GM23338 (cell line): ENCODE measurements around the gene XIRP2. TPM values are rescaled to one million over a fixed set of nuclear protein-coding genes. Genes with fewer than 3 reads are reported as not detected.

Source experiments
- ATAC-seq: fragments of 200-7000 bp; cut with Tn5 transposase; 3 replicates; pipeline ENCODE4 v1.9.1; 2020
- DNase-seq: peaks from one replicate; pipeline ENCODE4 v3.0.0-alpha.2; 2015; ENCODE audit warnings: low spot score
- H2AFZ ChIP-seq: fragments of 200-600 bp; sonication (generic); 2 replicates; pipeline ENCODE4 v1.8.0; 2016; ENCODE audit warnings: antibody characterized with exemption, mild to moderate bottlenecking, moderate library complexity
- H3F3A ChIP-seq: fragments of 200-600 bp; sonication (generic); replicated peaks from 2 replicates; pipeline ENCODE4 v1.8.0; 2017; ENCODE audit warnings: antibody characterized with exemption, mixed run types, low read depth
- H3K27ac ChIP-seq: fragments of 200-600 bp; sonication (generic); 2 replicates; pipeline ENCODE4 v1.6.1; 2016; ENCODE audit warnings: low read depth
- H3K27me3 ChIP-seq: fragments of 200-600 bp; sonication (generic); 2 replicates; pipeline ENCODE4 v1.8.0; 2016; ENCODE audit warnings: mild to moderate bottlenecking, mixed run types, moderate library complexity; ENCODE audit not compliant: insufficient read depth
- H3K36me3 ChIP-seq: fragments of 200-600 bp; sonication (generic); 2 replicates; pipeline ENCODE4 v1.8.0; 2016; ENCODE audit warnings: mild to moderate bottlenecking; ENCODE audit not compliant: insufficient read depth
- H3K4me1 ChIP-seq: fragments of 200-600 bp; sonication (generic); 2 replicates; pipeline ENCODE4 v1.8.0; 2016; ENCODE audit warnings: mild to moderate bottlenecking, moderate library complexity; ENCODE audit not compliant: insufficient read depth
- H3K4me2 ChIP-seq: fragments of 200-600 bp; sonication (generic); 2 replicates; pipeline ENCODE4 v1.7.1; 2017; ENCODE audit warnings: mixed run types
- H3K4me3 ChIP-seq: fragments of 200-600 bp; sonication (generic); 2 replicates; pipeline ENCODE4 v1.6.1; 2016; ENCODE audit warnings: mixed run types
- H3K79me2 ChIP-seq: fragments of 200-600 bp; sonication (generic); replicated peaks from 2 replicates; pipeline ENCODE4 v1.8.0; 2017; ENCODE audit warnings: mild to moderate bottlenecking; ENCODE audit not compliant: insufficient read depth
- H3K9me2 ChIP-seq: fragments of 200-600 bp; sonication (generic); 2 replicates; pipeline ENCODE4 v1.8.0; 2017; ENCODE audit not compliant: insufficient read depth
- H4K20me1 ChIP-seq: fragments of 200-600 bp; sonication (generic); replicated peaks from 2 replicates; pipeline ENCODE4 v1.8.0; 2017; ENCODE audit warnings: mild to moderate bottlenecking; ENCODE audit not compliant: insufficient read depth
- H3K27ac Mint-ChIP-seq: 2 replicates; pipeline ENCODE4 v1.8.0; 2020; ENCODE audit warnings: inconsistent platforms, mild to moderate bottlenecking, moderate library complexity, mixed read lengths
- H3K27me3 Mint-ChIP-seq: 3 replicates; pipeline ENCODE4 v1.8.0; 2022; ENCODE audit warnings: low read depth, mild to moderate bottlenecking, moderate library complexity, mixed read lengths, inconsistent platforms; ENCODE audit not compliant: insufficient read depth, poor library complexity
- H3K36me3 Mint-ChIP-seq: 3 replicates; pipeline ENCODE4 v1.8.0; 2021; ENCODE audit warnings: low read depth, mild to moderate bottlenecking, inconsistent platforms, moderate library complexity, mixed read lengths
- H3K4me1 Mint-ChIP-seq: 3 replicates; pipeline ENCODE4 v1.8.0; 2020; ENCODE audit warnings: mild to moderate bottlenecking, inconsistent platforms, mixed read lengths
- H3K4me3 Mint-ChIP-seq: 3 replicates; pipeline ENCODE4 v1.8.0; 2021; ENCODE audit warnings: moderate library complexity, mild to moderate bottlenecking, inconsistent platforms, mixed read lengths
- H3K9me3 Mint-ChIP-seq: 3 replicates; pipeline ENCODE4 v1.8.0; 2020; ENCODE audit warnings: moderate library complexity, mild to moderate bottlenecking, inconsistent platforms, mixed read lengths
- CREB1 ChIP-seq: fragments of 250-450 bp; sonication (Bioruptor Pico); IDR thresholded peaks from 2 replicates; pipeline ENCODE4 v1.5.0; 2020; ENCODE audit warnings: low read depth, mild to moderate bottlenecking, moderate library complexity
- CTCF ChIP-seq, 2 experiments: fragments of 200-600 bp in 1 of 2; sonication (generic) in 1 of 2; conservative IDR thresholded peaks; 2 replicates each; pipeline versions ENCODE4 v1.5.1 to v1.6.1; 2016 to 2017; ENCODE audit warnings: antibody characterized with exemption in 2 of 2, low read depth in 2 of 2, mild to moderate bottlenecking in 2 of 2, moderate library complexity in 1 of 2
- ETS1 ChIP-seq: IDR thresholded peaks from 2 replicates; pipeline ENCODE4 v1.6.1; 2016; ENCODE audit warnings: antibody characterized with exemption
- JUNB ChIP-seq: IDR thresholded peaks from one replicate; pipeline ENCODE4 v1.6.1; 2016; ENCODE audit warnings: antibody characterized with exemption; ENCODE audit not compliant: unreplicated experiment
- POLR2AphosphoS5 ChIP-seq: IDR thresholded peaks from 2 replicates; pipeline ENCODE4 v1.6.1; 2016; ENCODE audit warnings: antibody characterized with exemption, low read depth
- REST ChIP-seq: IDR thresholded peaks from one replicate; pipeline ENCODE4 v1.6.1; 2018; ENCODE audit warnings: antibody characterized with exemption; ENCODE audit not compliant: unreplicated experiment
- STAT1 ChIP-seq: IDR thresholded peaks from one replicate; pipeline ENCODE4 v1.6.1; 2016; ENCODE audit warnings: antibody characterized with exemption; ENCODE audit not compliant: unreplicated experiment
- ZNF114 ChIP-seq: fragments of 250-450 bp; sonication (Bioruptor Pico); IDR thresholded peaks from 2 replicates; pipeline ENCODE4 v1.5.0; 2020; ENCODE audit warnings: mild to moderate bottlenecking, moderate library complexity
- ZNF462 ChIP-seq: fragments of 250-450 bp; sonication (Bioruptor Pico); IDR thresholded peaks from 2 replicates; pipeline ENCODE4 v1.5.0; 2020; ENCODE audit warnings: mild to moderate bottlenecking, moderate library complexity
- polyA plus RNA-seq: library from polyadenylated mRNA; unstranded; fragments of >200 nt; fragmentation: Nextera tagmentation; extraction: Ambion mirVana; gene quantifications from 2 replicates; pipeline ENCODE4 v1.2.1, GENCODE V29; 2016
- total RNA-seq: library from RNA; depleted of rRNA; stranded (reverse); fragments of >200 nt; shearing (Covaris generic); gene quantifications from 2 replicates; pipeline ENCODE4 v1.2.3, GENCODE V29; 2014

XIRP2 gene
- total and polyA plus RNA-seq, 2 experiments from 2014 or later: 0.17 to 0.31 TPM

GRCh38 chr2:166844111-166844510 is 44.2 kb upstream of the XIRP2 start:
- Mint-ChIP-seq H3K27me3 (no peaks in the 10 kb centered on the region), H3K27ac (no peak overlapping the region; the same call in 1 of the 2 replicates), H3K4me1 (peaks cover 14% of the 10 kb centered on the region), H3K4me3 (no peak overlapping the region), H3K36me3 (peaks cover 11% of the 10 kb centered on the region; the same call in 1 of the 3 replicates), H3K9me3 (peaks cover 15% of the 10 kb centered on the region)
- H2AFZ ChIP-seq: no peak overlapping the region
- no peak overlapping the region for H3K4me3 ChIP-seq
- no peaks in the 10 kb centered on the region for H3K27me3 ChIP-seq
- no peak for ATAC-seq
- H3K4me1 ChIP-seq: peaks cover 17% of the 10 kb centered on the region
- no peak overlapping the region for H3K27ac ChIP-seq
- no peaks in the 10 kb centered on the region for H3F3A ChIP-seq
- no peak overlapping the region for H3K4me2 ChIP-seq
- no peaks in the 10 kb centered on the region for H4K20me1 ChIP-seq
- DNase-seq: no peak
- no peaks in the 10 kb centered on the region; the same call in 1 of the 2 replicates for H3K9me2 ChIP-seq
- H3K79me2 ChIP-seq: no peaks in the 10 kb centered on the region
- no peaks in the 10 kb centered on the region for H3K36me3 ChIP-seq
- TF ChIP-seq ZNF114 (CRISPR knock-in tag) (no peak), STAT1 (no peak), REST (no peak), POLR2AphosphoS5 (no peak), ETS1 (no peak), JUNB (no peak), CREB1 (CRISPR knock-in tag) (no peak), CTCF (conservative IDR thresholded peaks at IDR 0.05; ENCODE audit: low read depth in 2 of 2) (no peak), ZNF462 (no peak)
